GM19452 (cell line): Measurements from ENCODE around the gene TRIM14.
A peak's percentile ranks its signal among the peaks of the same experiment; 100 is the strongest.
"Not testable (repeated sequence)": the region's sequence is repeated elsewhere in the genome, so short reads cannot be mapped to it uniquely, and the experiment has no call there.

Source experiments
- ATAC-seq: cut with Tn5 transposase; IDR thresholded peaks from one replicate; pipeline ENCODE4 v1.9.1; 2021; ENCODE audit not compliant: unreplicated experiment

The TRIM14 gene

GRCh38 chr9:98083566-98084183 lies 35.3 kb downstream of the TRIM14 start:
- ATAC-seq, result no peak

GRCh38 chr9:98083061-98083501 lies 35.9 kb downstream of the TRIM14 start:
- ATAC-seq, result no peak

GRCh38 chr9:98081477-98082219 lies 37.4 kb downstream of the TRIM14 start:
- no peak for ATAC-seq

- no peak for ATAC-seq
Observed at GRCh38 chr9:98080780-98081179, 38.2 kb downstream of the TRIM14 start.

- no peak for ATAC-seq
Observed at GRCh38 chr9:98080326-98080725, 38.7 kb downstream of the TRIM14 start.

- ATAC-seq, result no peak
Observed at GRCh38 chr9:98078895-98079294, 40.1 kb downstream of the TRIM14 start.

- ATAC-seq, result not testable (repeated sequence)
Observed at GRCh38 chr9:98076514-98076890, 42.5 kb downstream of the TRIM14 start.

GRCh38 chr9:98075332-98075805 lies 43.7 kb downstream of the TRIM14 start:
- no peak for ATAC-seq

GRCh38 chr9:98074115-98074990 lies 44.7 kb downstream of the TRIM14 start:
- ATAC-seq, result no peak

- ATAC-seq, result no peak
Observed at GRCh38 chr9:98071737-98072136, 47.3 kb downstream of the TRIM14 start.

GRCh38 chr9:98070704-98071103 lies 48.3 kb downstream of the TRIM14 start:
- ATAC-seq, result no peak

- no peak for ATAC-seq
Observed at GRCh38 chr9:98069551-98069950, 49.5 kb downstream of the TRIM14 start.

- ATAC-seq, result no peak
Observed at GRCh38 chr9:98067184-98067583, 51.8 kb downstream of the TRIM14 start.

GRCh38 chr9:98066235-98066634 lies 52.8 kb downstream of the TRIM14 start:
- no peak for ATAC-seq

- ATAC-seq, result no peak
Observed at GRCh38 chr9:98064623-98065392, 54.2 kb downstream of the TRIM14 start.

GRCh38 chr9:98062161-98062560 lies 56.9 kb downstream of the TRIM14 start:
- no peak for ATAC-seq

GRCh38 chr9:98057138-98057799 lies 61.8 kb downstream of the TRIM14 start:
- no peak for ATAC-seq

GRCh38 chr9:98056269-98057137 lies 62.5 kb downstream of the TRIM14 start, which contains the start of gene NANS:
TSS of gene NANS (plus strand) at chr9:98056732. CDS start at chr9:98056809, 77 bp downstream.
- ATAC-seq, result peak; percentile 94

- ATAC-seq, result no peak
Observed at GRCh38 chr9:98054376-98054951, 64.6 kb downstream of the TRIM14 start.
